NT2/D1 (cell line): ENCODE measurements around the gene FBLN2.

Experiments
- YY1 ChIP-seq: IDR thresholded peaks from 2 replicates; pipeline ENCODE4 v1.6.1; 2011; ENCODE audit not compliant: insufficient read length, insufficient read depth
- ZNF274 ChIP-seq: IDR thresholded peaks from 2 replicates; pipeline ENCODE4 v1.6.1; 2011; ENCODE audit warnings: mild to moderate bottlenecking, low read depth, low read length

DNA sequence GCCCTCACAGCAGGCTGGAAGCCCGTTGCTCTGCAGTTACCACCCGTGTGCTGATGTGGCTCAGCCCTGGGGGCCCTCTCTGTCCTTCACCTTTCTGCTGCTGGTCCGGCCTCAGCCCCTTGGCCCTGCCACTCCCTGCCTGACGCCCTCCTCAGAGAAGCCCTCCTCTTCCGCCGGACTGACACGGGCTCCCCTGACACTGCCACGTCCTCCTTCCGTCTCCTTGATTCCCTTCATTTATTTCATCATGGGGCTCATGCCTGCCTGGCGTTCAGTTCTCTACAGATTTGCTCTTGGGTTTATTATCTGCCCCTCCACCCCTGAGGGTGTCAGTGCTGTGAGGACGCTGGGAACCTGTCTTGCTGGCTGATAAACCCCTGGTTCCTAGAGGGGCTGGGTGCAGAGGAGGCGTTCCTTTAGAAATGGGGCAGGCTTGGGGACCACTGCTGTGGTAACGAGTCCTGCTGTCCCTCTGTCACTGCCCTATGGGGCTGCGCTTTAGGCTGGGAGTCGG lies 19.6 kb downstream of the FBLN2 start:
- no peak for TF ChIP-seq YY1
- no peak for TF ChIP-seq ZNF274
